Upper lobe of right lung (tissue), 1 donor: ENCODE measurements around the gene CTRB2. TPM values are rescaled to one million over a fixed set of nuclear protein-coding genes. Genes with fewer than 3 reads are reported as not detected.
"Not testable (repeated sequence)": the region's sequence is repeated elsewhere in the genome, so short reads cannot be mapped to it uniquely, and the experiment has no call there.

Experiments
- ATAC-seq: fragments of 200-7000 bp; cut with Tn5 transposase; one replicate; pipeline ENCODE4 v1.9.1; 2020; ENCODE audit warnings: mild to moderate bottlenecking, moderate library complexity
- DNase-seq: peaks from one replicate; pipeline ENCODE4 v3.0.0-alpha.2; 2020
- H3K27ac ChIP-seq: fragments of 200-600 bp; one replicate; pipeline ENCODE4 v1.8.0; 2022
- H3K27me3 ChIP-seq: fragments of 200-600 bp; one replicate; pipeline ENCODE4 v1.8.0; 2022; ENCODE audit warnings: mild to moderate bottlenecking
- H3K36me3 ChIP-seq: fragments of 200-600 bp; one replicate; pipeline ENCODE4 v1.8.0; 2022
- H3K4me1 ChIP-seq: fragments of 200-600 bp; one replicate; pipeline ENCODE4 v1.8.0; 2022
- H3K4me3 ChIP-seq: fragments of 200-600 bp; one replicate; pipeline ENCODE4 v1.8.0; 2022; ENCODE audit warnings: mild to moderate bottlenecking
- H3K9me3 ChIP-seq: fragments of 200-600 bp; one replicate; pipeline ENCODE4 v1.8.0; 2022
- CTCF ChIP-seq: fragments of 200-600 bp; IDR thresholded peaks from one replicate; pipeline ENCODE4 v1.8.0; 2022; ENCODE audit warnings: antibody characterized with exemption
- intact Hi-C: fragments of 100-400 bp; cut with DNase I; formaldehyde crosslinking; loops from one replicate; pipeline ENCODE4 v1.11.0; 2022
- total RNA-seq: library from RNA; stranded (reverse); fragmentation: NEBNext Ultra II Directional; extraction: Animal tissue kit (Norgen Biotek cat#: 25700); gene quantifications from one replicate; pipeline ENCODE4 v1.2.1, GENCODE V29; 2021
- donor health status: DM: no; HTN: yes; CAD: no; lungs with severe emphysema.

Gene CTRB2
- total RNA-seq, 1 donor from 2014 or later = 0.78 TPM

- Histone ChIP-seq H3K9me3 (no peaks in the 10 kb centered on the region), H3K27me3 (no peaks in the 10 kb centered on the region), H3K27ac (no peak overlapping the region), H3K4me1 (no peaks in the 10 kb centered on the region), H3K4me3 (no peak overlapping the region), H3K36me3 (no peaks in the 10 kb centered on the region)
- no peak for ATAC-seq
- intact Hi-C loops = no loop called here
- no peak for TF ChIP-seq CTCF
- no peak for DNase-seq
Measured at GRCh38 chr16:75216576-75216975, 9.6 kb upstream of the CTRB2 start.

DNA sequence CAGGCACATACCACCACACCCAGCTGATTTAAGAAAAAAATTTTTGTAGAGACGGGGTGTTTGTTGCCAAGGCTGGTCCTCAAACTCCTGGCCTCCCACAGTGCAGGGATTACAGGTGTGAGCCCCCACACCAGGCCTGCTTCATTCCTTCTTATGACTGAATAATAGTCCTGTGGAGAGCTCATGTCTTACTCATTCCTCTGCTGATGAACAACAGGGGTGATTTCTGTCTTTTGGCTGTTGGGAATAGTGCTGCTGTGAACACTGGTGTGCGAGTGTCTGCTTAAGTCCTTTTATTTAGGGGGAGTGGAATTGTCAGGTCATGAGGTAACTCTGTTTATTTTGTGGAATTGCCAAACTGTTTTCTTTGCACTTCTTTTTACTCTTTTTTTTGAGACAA lies 9.2 kb upstream of the CTRB2 start:
- TF ChIP-seq CTCF = no peak
- no peak overlapping the region for H3K27ac ChIP-seq
- DNase-seq = no peak

GRCh38 chr16:75211286-75211685 lies 4.3 kb upstream of the CTRB2 start:
- H3K4me1 ChIP-seq, H3K4me3 ChIP-seq, intact Hi-C loops, DNase-seq, H3K9me3 ChIP-seq, ATAC-seq, H3K27me3 ChIP-seq, H3K36me3 ChIP-seq, H3K27ac ChIP-seq: not testable (repeated sequence)

More for the DNA sequence above, 9.2 kb upstream of the CTRB2 start:
- Histone ChIP-seq H3K36me3 (no peaks in the 10 kb centered on the region), H3K4me3 (no peak overlapping the region), H3K9me3 (no peaks in the 10 kb centered on the region), H3K27me3 (no peaks in the 10 kb centered on the region), H3K4me1 (no peaks in the 10 kb centered on the region)
- ATAC-seq = no peak
- intact Hi-C loops = no loop called here

- intact Hi-C loops = no loop called here
- no peak for TF ChIP-seq CTCF
- Histone ChIP-seq H3K27ac (no peak overlapping the region), H3K4me3 (no peak overlapping the region), H3K9me3 (no peaks in the 10 kb centered on the region), H3K36me3 (no peaks in the 10 kb centered on the region), H3K27me3 (no peaks in the 10 kb centered on the region), H3K4me1 (no peaks in the 10 kb centered on the region)
- DNase-seq (no peak), ATAC-seq (no peak)
Measured at GRCh38 chr16:75209944-75210343, 3.0 kb upstream of the CTRB2 start.

DNA sequence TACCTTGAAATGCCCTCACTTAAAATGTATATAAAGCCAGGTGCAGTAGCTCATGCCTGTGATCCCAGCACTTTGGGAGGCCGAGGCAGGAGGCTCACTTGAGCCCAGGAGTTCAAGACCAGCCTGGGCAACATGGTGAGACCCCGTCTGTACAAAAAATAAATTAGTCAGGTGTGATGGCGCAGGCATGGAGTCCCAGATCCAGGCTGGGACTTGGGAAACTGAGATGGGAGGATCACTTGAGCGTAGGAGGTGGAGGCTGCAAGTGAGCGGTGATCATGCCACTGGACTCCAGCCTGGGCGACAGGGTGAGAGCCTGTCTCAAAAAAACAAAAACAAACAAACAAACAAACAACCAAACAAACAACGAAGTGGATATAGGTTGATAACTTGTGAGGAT lies 2.6 kb upstream of the CTRB2 start:
- H3K36me3 ChIP-seq, H3K4me3 ChIP-seq, ATAC-seq, intact Hi-C loops, H3K27me3 ChIP-seq, H3K4me1 ChIP-seq, DNase-seq, H3K27ac ChIP-seq, H3K9me3 ChIP-seq: not testable (repeated sequence)

DNA sequence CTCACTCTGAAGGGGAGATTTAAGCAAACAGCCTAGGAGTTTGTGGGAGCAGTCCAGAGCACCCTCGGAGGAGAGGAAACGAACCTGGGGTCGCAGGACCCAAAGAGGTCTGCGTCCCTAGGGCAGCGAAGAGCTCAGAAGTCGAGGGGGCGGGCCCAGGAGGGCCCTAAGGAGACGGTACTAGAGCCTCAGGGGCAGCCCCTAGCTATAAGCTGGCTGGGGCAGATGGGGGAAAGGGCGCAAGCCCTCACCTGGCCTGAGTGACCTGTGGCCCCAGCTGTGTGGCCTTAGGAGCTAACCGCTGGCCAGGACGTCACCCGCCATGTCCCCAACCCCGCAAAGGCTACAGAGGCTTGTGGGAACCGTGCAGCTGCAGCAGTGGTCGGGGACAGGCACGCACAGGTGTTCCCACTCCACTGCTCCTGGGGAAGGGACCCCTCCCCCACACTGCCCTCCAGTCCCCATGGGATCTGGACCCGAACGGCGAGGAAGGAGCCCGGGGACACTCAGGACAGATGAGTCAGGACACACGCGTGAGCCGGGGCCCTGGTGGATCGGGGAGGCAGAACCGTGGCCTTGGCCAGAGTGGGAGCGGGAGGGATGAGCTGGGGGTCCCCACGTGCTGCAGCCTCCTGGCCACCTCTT lies 2.0 kb upstream of the CTRB2 start:
- H3K27ac ChIP-seq = no peak overlapping the region
- H3K27me3 ChIP-seq = no peaks in the 10 kb centered on the region
- no peaks in the 10 kb centered on the region for H3K4me1 ChIP-seq
- no peaks in the 10 kb centered on the region for H3K36me3 ChIP-seq
- intact Hi-C loops = no loop called here
- DNase-seq (no peak), ATAC-seq (no peak)
- TF ChIP-seq CTCF = no peak
- H3K9me3 ChIP-seq = no peaks in the 10 kb centered on the region
- no peak overlapping the region for H3K4me3 ChIP-seq

GRCh38 chr16:75208242-75208825 lies 1.4 kb upstream of the CTRB2 start:
- H3K4me3 ChIP-seq = no peak overlapping the region
- H3K27me3 ChIP-seq = no peaks in the 10 kb centered on the region
- H3K27ac ChIP-seq = no peak overlapping the region
- DNase-seq = no peak
- no peak for ATAC-seq
- no peaks in the 10 kb centered on the region for H3K4me1 ChIP-seq
- intact Hi-C loops = no loop called here
- no peaks in the 10 kb centered on the region for H3K36me3 ChIP-seq
- no peak for TF ChIP-seq CTCF
- H3K9me3 ChIP-seq = no peaks in the 10 kb centered on the region
